ENCODE results near the gene LRRK2. TPM values are rescaled to one million over a fixed set of nuclear protein-coding genes. Genes with fewer than 3 reads are reported as not detected.
"Not testable (repeated sequence)": the region's sequence is repeated elsewhere in the genome, so short reads cannot be mapped to it uniquely, and the experiment has no call there.

Gene LRRK2
- total RNA-seq, 4 donors from 2014 or later = 4.5 to 10.7 (median 6.2) TPM

- no peaks in the 10 kb centered on the region for H3K27me3 ChIP-seq
- intact Hi-C loops (cut with DNase I; ENCODE audit: low total_unique reads) = no loop called here
- peaks cover 0 to 2% of the 10 kb centered on the region in 2 donors for H3K36me3 ChIP-seq
- H3K27ac ChIP-seq = no peak overlapping the region
- H3K4me3 ChIP-seq = no peak overlapping the region
- no peak for ATAC-seq
- in situ Hi-C loops (cut with MboI; ENCODE audit: low sequenced_read_pairs in 4 of 4) = no loop called here
- TF ChIP-seq POLR2A (IDR thresholded peaks at IDR 0.05) (no peak), CTCF (IDR thresholded peaks at IDR 0.05 in 4 of 5, conservative IDR thresholded peaks at IDR 0.05 in 1 of 5) (no peak)
- DNase-seq = no peak
- H3K9me3 ChIP-seq = no peaks in the 10 kb centered on the region
- H3K4me1 ChIP-seq = no peaks in the 10 kb centered on the region
Measured at GRCh38 chr12:40351976-40352375, 127.2 kb downstream of the LRRK2 start.

GRCh38 chr12:40375076-40375475 lies 150.3 kb downstream of the LRRK2 start:
- intact Hi-C loops (cut with DNase I; ENCODE audit: low total_unique reads) (no loop called here), in situ Hi-C loops (cut with MboI; ENCODE audit: low sequenced_read_pairs in 4 of 4) (no loop called here)
- ATAC-seq (no peak), DNase-seq (no peak)
- no peak overlapping the region for H3K27ac ChIP-seq
- H3K9me3 ChIP-seq = no peaks in the 10 kb centered on the region
- no peak overlapping the region for H3K4me3 ChIP-seq
- TF ChIP-seq POLR2A (IDR thresholded peaks at IDR 0.05) (no peak), CTCF (IDR thresholded peaks at IDR 0.05 in 4 of 5, conservative IDR thresholded peaks at IDR 0.05 in 1 of 5) (no peak)
- H3K27me3 ChIP-seq = no peaks in the 10 kb centered on the region
- no peaks in the 10 kb centered on the region for H3K4me1 ChIP-seq
- H3K36me3 ChIP-seq = no peaks in the 10 kb centered on the region

GRCh38 chr12:40376533-40377267 lies 151.9 kb downstream of the LRRK2 start:
- DNase-seq = no peak
- no peak overlapping the region for H3K27ac ChIP-seq
- TF ChIP-seq CTCF (IDR thresholded peaks at IDR 0.05 in 4 of 5, conservative IDR thresholded peaks at IDR 0.05 in 1 of 5) (no peak), POLR2A (IDR thresholded peaks at IDR 0.05) (no peak)
- H3K4me3 ChIP-seq = no peak overlapping the region
- in situ Hi-C loops (cut with MboI; ENCODE audit: low sequenced_read_pairs in 4 of 4) (no loop called here), intact Hi-C loops (cut with DNase I; ENCODE audit: low total_unique reads) (no loop called here)
- no peaks in the 10 kb centered on the region for H3K27me3 ChIP-seq
- no peaks in the 10 kb centered on the region for H3K36me3 ChIP-seq
- no peaks in the 10 kb centered on the region for H3K4me1 ChIP-seq
- no peaks in the 10 kb centered on the region for H3K9me3 ChIP-seq
- ATAC-seq = no peak

GRCh38 chr12:40378691-40379090 lies 153.9 kb downstream of the LRRK2 start:
- TF ChIP-seq POLR2A (IDR thresholded peaks at IDR 0.05) (no peak), CTCF (IDR thresholded peaks at IDR 0.05 in 4 of 5, conservative IDR thresholded peaks at IDR 0.05 in 1 of 5) (no peak)
- H3K27ac ChIP-seq = no peak overlapping the region
- no peaks in the 10 kb centered on the region for H3K4me1 ChIP-seq
- H3K27me3 ChIP-seq = no peaks in the 10 kb centered on the region
- no peak for DNase-seq
- in situ Hi-C loops (cut with MboI; ENCODE audit: low sequenced_read_pairs in 4 of 4) = no loop called here
- H3K9me3 ChIP-seq = no peaks in the 10 kb centered on the region
- H3K36me3 ChIP-seq = no peaks in the 10 kb centered on the region
- no peak overlapping the region for H3K4me3 ChIP-seq
- intact Hi-C loops (cut with DNase I; ENCODE audit: low total_unique reads) = no loop called here
- ATAC-seq = no peak

- H3K4me1 ChIP-seq = no peaks in the 10 kb centered on the region
- no peaks in the 10 kb centered on the region for H3K27me3 ChIP-seq
- ATAC-seq (no peak), DNase-seq (no peak)
- intact Hi-C loops (cut with DNase I; ENCODE audit: low total_unique reads) (no loop called here), in situ Hi-C loops (cut with MboI; ENCODE audit: low sequenced_read_pairs in 4 of 4) (no loop called here)
- no peak for TF ChIP-seq CTCF (IDR thresholded peaks at IDR 0.05 in 4 of 5, conservative IDR thresholded peaks at IDR 0.05 in 1 of 5)
- no peak for TF ChIP-seq POLR2A (IDR thresholded peaks at IDR 0.05)
- H3K27ac ChIP-seq = no peak overlapping the region
- no peak overlapping the region for H3K4me3 ChIP-seq
- H3K9me3 ChIP-seq = no peaks in the 10 kb centered on the region
- H3K36me3 ChIP-seq = no peaks in the 10 kb centered on the region
Measured at GRCh38 chr12:40382217-40382616, 157.4 kb downstream of the LRRK2 start.

- H3K4me1 ChIP-seq; intact Hi-C loops (cut with DNase I; ENCODE audit: low total_unique reads); H3K36me3 ChIP-seq; DNase-seq; H3K4me3 ChIP-seq; ATAC-seq; H3K27me3 ChIP-seq; H3K9me3 ChIP-seq; H3K27ac ChIP-seq; in situ Hi-C loops (cut with MboI; ENCODE audit: low sequenced_read_pairs in 4 of 4): not testable (repeated sequence)
Measured at GRCh38 chr12:40387279-40387678, 162.5 kb downstream of the LRRK2 start.

Measured in gastrocnemius medialis (tissue), 4 donors.